Neural progenitor cell (in vitro differentiated cells): Measurements from ENCODE around the gene CDC42BPG.

ENCODE experiments used
- CTCF ChIP-seq: fragments of 200-600 bp; sonication (generic); IDR thresholded peaks from 2 replicates; pipeline ENCODE4 v1.5.1; 2017; ENCODE audit warnings: antibody characterized with exemption, mild to moderate bottlenecking
- EZH2 ChIP-seq: fragments of 200-600 bp; sonication (generic); IDR thresholded peaks from 2 replicates; pipeline ENCODE4 v1.6.1; 2017; ENCODE audit warnings: antibody characterized with exemption, mild to moderate bottlenecking, moderate library complexity
- EZH2phosphoT487 ChIP-seq: fragments of 200-600 bp; sonication (generic); IDR thresholded peaks from 2 replicates; pipeline ENCODE4 v1.6.1; 2017; ENCODE audit warnings: antibody characterized with exemption

GRCh38 chr11:64850979-64851567 is 6.6 kb upstream of the CDC42BPG start:
- TF ChIP-seq CTCF: no peak
- TF ChIP-seq EZH2: no peak
- TF ChIP-seq EZH2phosphoT487: no peak
